GM12873 (cell line): ENCODE measurements around the gene TRPC4AP.

Experiments
- TF ChIP-seq, protein P1 (sequence below): IDR thresholded peaks from 2 replicates; pipeline ENCODE4 v1.5.1; 2012; ENCODE audit warnings: low read depth, mild to moderate bottlenecking, moderate library complexity, low read length, control low read depth; ENCODE audit not compliant: insufficient read depth; ENCODE audit errors: missing control alignments

Gene TRPC4AP

DNA sequence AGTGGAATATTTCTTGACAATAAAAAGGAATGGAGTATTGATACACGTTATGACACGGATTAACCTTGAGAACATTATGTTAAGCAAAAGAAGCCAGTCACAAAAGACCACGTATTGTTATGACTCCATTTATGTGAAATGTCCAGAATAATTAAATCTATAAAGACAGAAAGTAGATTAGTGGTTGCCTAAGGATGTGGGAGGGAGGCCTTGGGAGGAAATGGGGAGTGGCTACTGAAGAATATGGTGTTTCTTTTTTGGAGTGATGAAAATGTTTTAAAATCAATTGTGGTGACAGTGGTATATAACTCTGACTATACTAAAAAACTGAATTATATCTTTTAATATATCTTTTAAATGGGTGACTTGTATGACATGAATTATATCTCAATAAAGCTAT, 30.1 kb downstream of the TRPC4AP start:
- TF ChIP-seq, protein P1, sequence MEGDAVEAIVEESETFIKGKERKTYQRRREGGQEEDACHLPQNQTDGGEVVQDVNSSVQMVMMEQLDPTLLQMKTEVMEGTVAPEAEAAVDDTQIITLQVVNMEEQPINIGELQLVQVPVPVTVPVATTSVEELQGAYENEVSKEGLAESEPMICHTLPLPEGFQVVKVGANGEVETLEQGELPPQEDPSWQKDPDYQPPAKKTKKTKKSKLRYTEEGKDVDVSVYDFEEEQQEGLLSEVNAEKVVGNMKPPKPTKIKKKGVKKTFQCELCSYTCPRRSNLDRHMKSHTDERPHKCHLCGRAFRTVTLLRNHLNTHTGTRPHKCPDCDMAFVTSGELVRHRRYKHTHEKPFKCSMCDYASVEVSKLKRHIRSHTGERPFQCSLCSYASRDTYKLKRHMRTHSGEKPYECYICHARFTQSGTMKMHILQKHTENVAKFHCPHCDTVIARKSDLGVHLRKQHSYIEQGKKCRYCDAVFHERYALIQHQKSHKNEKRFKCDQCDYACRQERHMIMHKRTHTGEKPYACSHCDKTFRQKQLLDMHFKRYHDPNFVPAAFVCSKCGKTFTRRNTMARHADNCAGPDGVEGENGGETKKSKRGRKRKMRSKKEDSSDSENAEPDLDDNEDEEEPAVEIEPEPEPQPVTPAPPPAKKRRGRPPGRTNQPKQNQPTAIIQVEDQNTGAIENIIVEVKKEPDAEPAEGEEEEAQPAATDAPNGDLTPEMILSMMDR, result no peak

DNA sequence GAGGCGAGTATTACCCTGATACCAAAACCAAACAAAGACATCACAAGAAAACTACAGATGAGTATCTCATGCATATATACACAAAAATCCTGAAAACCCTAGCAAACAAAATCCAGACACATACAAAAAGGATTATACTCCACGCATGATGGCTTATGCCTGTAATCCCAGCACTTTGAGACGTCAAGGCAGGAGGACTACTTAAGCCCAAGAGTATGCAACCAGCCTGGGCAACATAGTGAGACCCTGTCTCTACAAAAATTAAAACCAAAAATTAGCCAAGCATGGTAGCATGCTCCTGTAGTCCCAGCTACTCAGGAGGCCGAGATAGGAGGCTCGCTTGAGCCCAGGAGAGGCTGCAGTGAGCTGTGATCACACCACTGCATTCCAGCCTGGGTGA, 32.4 kb downstream of the TRPC4AP start:
- TF ChIP-seq, protein P1, result no peak

DNA sequence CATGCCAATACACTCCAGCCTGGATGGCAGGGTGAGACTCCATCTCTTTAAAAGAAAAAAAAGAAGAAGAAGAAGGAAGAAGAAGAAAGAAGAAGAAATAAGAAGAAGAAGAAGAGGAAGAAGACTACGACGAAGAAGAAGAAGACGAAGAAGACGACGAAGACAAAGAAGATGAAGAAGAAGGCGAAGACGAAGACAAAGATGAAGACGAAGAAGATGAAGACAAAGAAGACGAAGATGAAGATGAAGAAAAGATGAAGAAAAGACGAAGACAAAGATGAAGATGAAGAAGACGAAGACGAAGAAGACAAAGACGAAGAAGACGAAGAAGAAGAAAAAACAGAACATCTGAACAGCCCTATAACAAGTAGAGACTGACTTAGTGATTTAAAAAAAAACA, 33.0 kb downstream of the TRPC4AP start:
- TF ChIP-seq, protein P1, result no peak

DNA sequence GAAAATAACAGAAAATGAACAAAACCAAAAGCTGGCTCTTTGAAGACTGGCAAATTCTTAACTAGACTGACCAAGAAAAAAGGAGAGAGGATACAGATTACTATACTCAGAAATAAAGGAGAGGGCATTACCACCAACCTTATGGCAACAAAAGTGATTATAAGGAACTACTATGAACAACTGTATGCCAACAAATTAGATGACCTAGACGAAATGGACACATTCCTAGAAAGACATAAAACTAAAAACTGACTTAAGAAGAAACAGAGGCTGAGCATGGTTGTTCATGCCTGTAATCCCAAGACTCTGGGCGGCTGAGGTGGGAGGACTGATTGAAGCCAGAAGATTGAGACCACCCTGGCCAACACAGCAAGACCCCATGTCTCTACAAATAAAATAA, 33.5 kb downstream of the TRPC4AP start:
- TF ChIP-seq, protein P1, result no peak

DNA sequence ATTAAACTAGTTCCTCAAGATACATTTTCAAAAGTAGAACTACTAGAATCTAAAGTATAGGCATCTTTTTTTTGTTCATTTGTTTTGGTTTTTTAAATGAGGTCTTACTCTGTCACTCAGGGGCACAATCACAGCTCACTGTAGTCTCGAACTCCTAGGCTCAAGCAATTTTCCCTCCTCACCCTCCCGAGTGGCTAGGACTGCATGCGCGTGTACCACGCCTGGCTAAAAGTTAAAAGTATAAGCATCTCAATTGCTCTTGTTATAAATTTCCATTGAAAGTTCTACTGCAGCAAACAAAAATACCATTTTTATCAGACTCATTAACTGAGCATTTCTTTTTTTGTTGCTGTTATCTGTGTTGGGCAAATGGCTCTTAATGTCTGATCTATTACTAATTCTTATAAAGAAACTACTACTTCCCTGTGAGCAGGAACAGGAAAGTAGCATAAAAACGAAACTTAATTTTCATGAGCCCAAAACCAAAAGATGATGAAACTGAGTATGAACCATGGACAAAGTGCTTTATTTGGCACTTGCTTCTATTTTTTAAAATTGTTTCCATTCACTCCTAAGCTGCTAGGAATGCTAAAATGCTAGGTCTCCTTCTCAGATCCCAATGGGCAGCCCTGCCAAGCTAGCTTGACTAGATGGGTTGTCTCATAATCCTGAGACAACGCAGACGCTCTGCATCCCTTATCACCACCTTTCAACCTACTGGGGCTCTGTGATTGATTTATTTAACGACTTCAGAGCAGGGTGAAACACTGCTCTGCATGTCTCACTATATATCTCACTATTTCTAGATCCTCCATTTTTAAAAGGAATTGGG, 36.9 kb downstream of the TRPC4AP start:
- TF ChIP-seq, protein P1, result no peak

DNA sequence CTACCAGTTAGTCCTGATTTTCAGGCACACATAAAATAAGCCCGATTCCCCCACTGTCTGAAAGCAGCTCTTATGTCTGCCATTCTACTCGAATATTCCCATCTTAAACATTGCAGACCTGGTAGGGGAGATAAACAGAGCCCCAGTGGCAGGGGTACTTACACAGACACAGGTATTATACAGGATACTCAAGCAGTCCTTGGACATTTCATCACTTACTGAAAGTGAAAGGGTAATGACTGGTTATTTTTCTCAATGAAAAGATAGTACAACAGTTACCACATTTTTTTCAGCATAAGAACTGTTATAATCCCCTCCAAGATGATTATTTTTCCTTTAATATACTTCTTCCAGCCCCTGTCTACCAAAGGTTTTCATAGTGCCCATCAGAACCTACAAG, 37.8 kb downstream of the TRPC4AP start:
- TF ChIP-seq, protein P1, result no peak

DNA sequence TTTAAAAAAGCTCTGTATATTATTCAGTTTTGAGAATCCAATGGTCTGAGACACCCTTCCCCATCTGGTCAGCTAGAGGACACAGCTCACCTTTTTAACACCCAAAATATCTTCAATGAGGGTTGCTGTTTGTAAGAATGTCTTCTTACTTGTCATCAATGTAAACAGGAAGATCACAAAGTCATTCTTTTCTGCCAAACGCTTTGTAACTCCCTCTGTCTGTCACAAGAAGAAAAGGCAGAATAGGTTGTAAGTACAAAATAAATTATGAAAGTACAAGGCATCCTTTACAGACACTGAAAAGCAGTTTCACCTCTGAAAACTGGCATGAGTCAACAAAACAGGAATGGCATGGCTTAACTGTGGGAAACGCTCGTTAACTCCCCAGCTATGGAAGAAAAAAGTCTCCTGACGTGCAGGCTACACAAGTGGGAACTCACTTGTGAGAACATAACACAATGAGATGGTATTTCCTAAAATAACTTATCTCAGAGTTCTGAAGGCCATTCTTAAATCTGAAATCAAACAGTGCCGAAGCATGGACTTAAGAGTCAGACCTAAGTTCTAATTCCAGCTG, 42.7 kb downstream of the TRPC4AP start:
- TF ChIP-seq, protein P1, result no peak
